SK-N-SH (cell line): ENCODE measurements around the gene RPGRIP1L. TPM values are rescaled to one million over a fixed set of nuclear protein-coding genes. Genes with fewer than 3 reads are reported as not detected.

Experiments
- CTCF ChIA-PET: fragments of 300-600, 350-600 bp; formaldehyde crosslinking; extraction: SDS; loops from one replicate; lab custom pipeline; 2021; lab: Yijun Ruan, JAX
- POLR2A ChIA-PET: fragments of 350-600 bp; sonication (Branson Sonifier 250); formaldehyde crosslinking; extraction: SDS; loops from one replicate; lab custom pipeline; 2020; ENCODE audit warnings: antibody characterized with exemption, inconsistent platforms; lab: Yijun Ruan, JAX
- DNase-seq: peaks from one replicate; pipeline ENCODE4 v3.0.0; 2012
- H2AFZ ChIP-seq: fragments of 200-600 bp; sonication (generic); 2 replicates; pipeline ENCODE4 v1.8.1; 2016; ENCODE audit warnings: antibody characterized with exemption, mild to moderate bottlenecking, low read depth
- H3F3A ChIP-seq: fragments of 200-600 bp; sonication (generic); replicated peaks from 2 replicates; pipeline ENCODE3; 2016; ENCODE audit warnings: antibody characterized with exemption, mild to moderate bottlenecking; ENCODE audit not compliant: insufficient read depth
- H3K27ac ChIP-seq, 2 experiments: fragments of 200-500 bp in 1 of 2; fragments of 200-600 bp in 1 of 2; sonication (Bioruptor generic) in 1 of 2; sonication (generic), shearing (Covaris generic) in 1 of 2; 2 replicates each; pipeline versions ENCODE4 v1.5.1 to v1.6.1; 2014 to 2016; ENCODE audit warnings: low read depth in 2 of 2, inconsistent platforms in 1 of 2, low read length in 1 of 2, mild to moderate bottlenecking in 1 of 2, mixed read lengths in 1 of 2
- H3K27me3 ChIP-seq: fragments of 200-600 bp; sonication (generic), shearing (Covaris generic); 2 replicates; pipeline ENCODE4 v1.6.1; 2016; ENCODE audit warnings: mixed run types; ENCODE audit not compliant: insufficient read depth
- H3K36me3 ChIP-seq, 2 experiments: fragments of 200-500 bp in 1 of 2; fragments of 200-600 bp in 1 of 2; sonication (Bioruptor generic) in 1 of 2; sonication (generic) in 1 of 2; replicated peaks in 1 of 2; 2 replicates each; pipeline versions ENCODE3 to v1.5.1; 2014 to 2016; ENCODE audit warnings: low read length in 1 of 2, mild to moderate bottlenecking in 1 of 2; ENCODE audit not compliant: insufficient read depth in 2 of 2, control insufficient read depth in 1 of 2
- H3K4me1 ChIP-seq, 2 experiments: fragments of 200-500 bp in 1 of 2; fragments of 200-600 bp in 1 of 2; sonication (Bioruptor generic) in 1 of 2; sonication (generic), shearing (Covaris generic) in 1 of 2; 2 replicates each; pipeline versions ENCODE4 v1.5.1 to v1.6.1; 2014 to 2016; ENCODE audit warnings: low read depth in 1 of 2, low read length in 1 of 2, mixed run types in 1 of 2; ENCODE audit not compliant: insufficient read depth in 2 of 2, control insufficient read depth in 1 of 2
- H3K4me2 ChIP-seq: fragments of 200-600 bp; sonication (generic), shearing (Covaris generic); 2 replicates; pipeline ENCODE4 v1.6.1; 2017; ENCODE audit warnings: mixed run types
- H3K4me3 ChIP-seq, 2 experiments: fragments of 200-500 bp in 1 of 2; fragments of 200-600 bp in 1 of 2; sonication (Bioruptor generic) in 1 of 2; sonication (generic), shearing (Covaris generic) in 1 of 2; 2 replicates each; pipeline versions ENCODE4 v1.5.1 to v1.8.1; 2014 to 2016; ENCODE audit warnings: low read depth in 2 of 2, inconsistent platforms in 1 of 2, low read length in 1 of 2, mild to moderate bottlenecking in 1 of 2, mixed read lengths in 1 of 2, moderate library complexity in 1 of 2
- H3K79me2 ChIP-seq: fragments of 200-600 bp; sonication (generic); 2 replicates; pipeline ENCODE4 v1.8.1; 2017; ENCODE audit warnings: mild to moderate bottlenecking; ENCODE audit not compliant: insufficient read depth
- H3K9ac ChIP-seq: fragments of 200-600 bp; sonication (generic); 2 replicates; pipeline ENCODE4 v1.6.1; 2017; ENCODE audit warnings: mixed run types
- H3K9me2 ChIP-seq: fragments of 200-600 bp; sonication (generic); 2 replicates; pipeline ENCODE4 v1.6.1; 2017; ENCODE audit warnings: mixed run types
- H3K9me3 ChIP-seq: fragments of 200-600 bp; sonication (generic); 2 replicates; pipeline ENCODE4 v1.6.1; 2017; ENCODE audit warnings: mixed run types, mild to moderate bottlenecking, moderate library complexity
- H4K20me1 ChIP-seq: fragments of 200-600 bp; sonication (generic); 2 replicates; pipeline ENCODE4 v1.6.1; 2017; ENCODE audit warnings: mild to moderate bottlenecking, mixed run types; ENCODE audit not compliant: insufficient read depth
- CHD2 ChIP-seq: fragments of 150-350 bp; IDR thresholded peaks from 2 replicates; pipeline ENCODE4 v1.6.1; 2018; ENCODE audit warnings: low read length; ENCODE audit not compliant: partially characterized antibody
- ELF1 ChIP-seq: IDR thresholded peaks from 2 replicates; pipeline ENCODE4 v1.4.0; 2012
- EP300 ChIP-seq, 2 experiments: IDR thresholded peaks; 2 replicates each; pipeline versions ENCODE4 v1.4.0 to v1.6.1; 2012; ENCODE audit warnings: borderline replicate concordance in 1 of 2, low read depth in 1 of 2, low read length in 1 of 2
- FOXJ3 ChIP-seq: sonication (generic); formaldehyde crosslinking; IDR thresholded peaks from 2 replicates; pipeline ENCODE4 v1.5.1; 2020; ENCODE audit warnings: mild to moderate bottlenecking, missing genetic modification reagents
- FOXM1 ChIP-seq: IDR thresholded peaks from 2 replicates; pipeline ENCODE4 v1.4.0; 2012; ENCODE audit warnings: low read depth, mild to moderate bottlenecking
- GABPA ChIP-seq: IDR thresholded peaks from 2 replicates; pipeline ENCODE4 v1.4.0; 2012; ENCODE audit warnings: low read depth, mild to moderate bottlenecking
- GATA2 ChIP-seq: sonication (generic); formaldehyde crosslinking; IDR thresholded peaks from 2 replicates; pipeline ENCODE4 v1.5.0; 2020; ENCODE audit warnings: mild to moderate bottlenecking, missing genetic modification reagents
- JUND ChIP-seq: IDR thresholded peaks from 2 replicates; pipeline ENCODE4 v1.4.0; 2012
- MXI1 ChIP-seq: IDR thresholded peaks from 2 replicates; pipeline ENCODE4 v1.6.1; 2012; ENCODE audit warnings: mild to moderate bottlenecking, low read depth, low read length, improper control_type of control experiment
- PBX3 ChIP-seq: IDR thresholded peaks from 2 replicates; pipeline ENCODE4; 2012
- RCOR1 ChIP-seq: fragments of 150-350 bp; IDR thresholded peaks from 2 replicates; pipeline ENCODE4 v1.6.1; 2017; ENCODE audit warnings: antibody characterized with exemption, low read length
- RFX5 ChIP-seq: IDR thresholded peaks from 2 replicates; pipeline ENCODE4 v1.6.1; 2012; ENCODE audit warnings: mild to moderate bottlenecking, improper control_type of control experiment, low read length
- RXRA ChIP-seq: IDR thresholded peaks from 2 replicates; pipeline ENCODE4 v1.4.0; 2012; ENCODE audit warnings: low read depth, mild to moderate bottlenecking, borderline replicate concordance
- TAF1 ChIP-seq: IDR thresholded peaks from 2 replicates; pipeline ENCODE4 v1.6.1; 2012; ENCODE audit warnings: low read depth, mild to moderate bottlenecking, low read length, moderate library complexity, borderline replicate concordance
- TCF12 ChIP-seq: IDR thresholded peaks from 2 replicates; pipeline ENCODE4 v1.4.0; 2012
- TEAD4 ChIP-seq: IDR thresholded peaks from 2 replicates; pipeline ENCODE4 v1.4.0; 2012; ENCODE audit warnings: mild to moderate bottlenecking, borderline replicate concordance; ENCODE audit not compliant: insufficient read depth
- USF1 ChIP-seq: IDR thresholded peaks from 2 replicates; pipeline ENCODE4 v1.4.0; 2012; ENCODE audit warnings: low read depth, borderline replicate concordance
- USF2 ChIP-seq: fragments of 150-350 bp; IDR thresholded peaks from 2 replicates; pipeline ENCODE4 v1.6.1; 2017; ENCODE audit warnings: antibody characterized with exemption, low read length, low read depth, borderline replicate concordance
- YY1 ChIP-seq: IDR thresholded peaks from 2 replicates; pipeline ENCODE4 v1.4.0; 2012; ENCODE audit warnings: low read depth, mild to moderate bottlenecking
- ZBTB33 ChIP-seq: IDR thresholded peaks from 2 replicates; pipeline ENCODE4 v1.4.0; 2012; ENCODE audit warnings: low read depth, borderline replicate concordance
- WGBS: methylation state at CpG from one replicate; pipeline ENCODE4 v1.1.6; 2017; ENCODE audit warnings: low lambda C conversion rate; 5-methylcytosine and 5-hydroxymethylcytosine counted together
- polyA plus RNA-seq, 3 experiments: library from polyadenylated mRNA; depleted of rRNA; stranded (reverse); fragments of >200 nt; gene quantifications; 2 replicates each; pipeline ENCODE4 v1.2.3, GENCODE V29; 2012

RPGRIP1L gene
- polyA plus RNA-seq, 1 of the 3 experiments (the other 2 are of a cell fraction), result 5.7 TPM

GRCh38 chr16:53732296-53732929, 28.8 kb upstream of the RPGRIP1L start (continued):
- TF ChIP-seq USF2, result no peak
- no peak for TF ChIP-seq TCF12
- no peak for TF ChIP-seq GABPA

- Histone ChIP-seq H3F3A (no peaks in the 10 kb centered on the region), H3K9me3 (no peaks in the 10 kb centered on the region), H3K9me2 (no peaks in the 10 kb centered on the region), H3K4me3 (no peak overlapping the region), H3K4me1 (peaks cover 0 to 2% of the 10 kb centered on the region in 2 experiments; a peak in 2 of 4 replicates), H3K79me2 (peaks cover 42% of the 10 kb centered on the region), H3K27me3 (no peaks in the 10 kb centered on the region), H3K36me3 (no peaks in the 10 kb centered on the region), H3K27ac (no peak overlapping the region), H4K20me1 (0 out of 2 replicates have a peak, but pooled peaks cover 8% of the 10 kb centered on the region), H2AFZ (no peak overlapping the region), H3K9ac (no peak overlapping the region), H3K4me2 (no peak overlapping the region)
- ChIA-PET CTCF (interaction anchor here (1.4 kb wide), 1 partner anchor 12 kb away, joined by 8 read pairs; no protein-coding TSS in a partner anchor), POLR2A (no interaction called here)
- 94% methylated on average over 3 of the region's 3 CpGs for WGBS
- TF ChIP-seq EP300 (IDR thresholded peaks at IDR 0.05; ENCODE audit: borderline replicate concordance in 1 of 2, low read depth in 1 of 2, low read length in 1 of 2) (no peak), FOXJ3 (CRISPR knock-in tag) (no peak), TCF12 (no peak), RXRA (no peak), GATA2 (CRISPR knock-in tag) (no peak), USF1 (no peak), FOXM1 (no peak), JUND (no peak), CHD2 (no peak), RCOR1 (no peak), MXI1 (no peak), PBX3 (no peak), RFX5 (no peak), ZBTB33 (no peak), TAF1 (no peak), USF2 (no peak), TEAD4 (no peak), YY1 (no peak), ELF1 (no peak)
- no peak for DNase-seq
Measured at GRCh38 chr16:53730693-53731092, 27.0 kb upstream of the RPGRIP1L start.
